AG04450 (cell line): ENCODE measurements around the gene PCYT1A. TPM values are rescaled to one million over a fixed set of nuclear protein-coding genes. Genes with fewer than 3 reads are reported as not detected.
A peak's percentile ranks its signal among the peaks of the same experiment; 100 is the strongest.

Experiments used
- CTCF ChIA-PET: fragments of 300-600, 350-600 bp; formaldehyde crosslinking; extraction: SDS; loops from one replicate; lab custom pipeline; 2022; ENCODE audit warnings: antibody characterized with exemption, inconsistent platforms; lab: Charles Lee
- POLR2A ChIA-PET: fragments of 350-600 bp; formaldehyde crosslinking; extraction: SDS; loops from one replicate; lab custom pipeline; 2021; ENCODE audit warnings: antibody characterized with exemption, inconsistent platforms; lab: Yijun Ruan, JAX
- DNase-seq: peaks from one replicate; pipeline ENCODE4 v3.0.0-alpha.2; 2011; ENCODE audit warnings: low read depth, low spot score
- H3K27ac ChIP-seq: one replicate; pipeline ENCODE4 v1.5.1; 2012; ENCODE audit warnings: low read depth, low read length, control low read depth
- H3K27me3 ChIP-seq: one replicate; pipeline ENCODE4 v1.6.0; 2012; ENCODE audit warnings: low read length; ENCODE audit not compliant: control insufficient read depth, insufficient read depth
- H3K4me3 ChIP-seq: 2 replicates; pipeline ENCODE4 v1.5.1; 2011; ENCODE audit warnings: mild to moderate bottlenecking, low read depth, low read length, control low read depth
- H3K9me3 ChIP-seq: 2 replicates; pipeline ENCODE4 v1.5.1; 2012; ENCODE audit warnings: low read length; ENCODE audit not compliant: control insufficient read depth, insufficient read depth
- polyA minus RNA-seq: library from RNA; depleted of rRNA, polyadenylated mRNA; stranded (reverse); fragments of >200 nt; gene quantifications from 2 replicates; pipeline ENCODE4 v1.2.3, GENCODE V29; 2011; rRNA and poly(A)+ RNA removed
- polyA plus RNA-seq: library from polyadenylated mRNA; depleted of rRNA; stranded (reverse); fragments of >200 nt; gene quantifications from 2 replicates; pipeline ENCODE4 v1.2.3, GENCODE V29; 2011; rRNA removed
- TF ChIP-seq, protein P1 (sequence below): IDR thresholded peaks from 2 replicates; pipeline ENCODE4 v1.5.1; 2011; ENCODE audit warnings: low read depth, low read length, control low read depth, inconsistent platforms

Gene PCYT1A
- polyA plus RNA-seq (71.4 and 76.6 TPM in 2 replicates), polyA minus RNA-seq (144 and 234 TPM in 2 replicates)

DNA sequence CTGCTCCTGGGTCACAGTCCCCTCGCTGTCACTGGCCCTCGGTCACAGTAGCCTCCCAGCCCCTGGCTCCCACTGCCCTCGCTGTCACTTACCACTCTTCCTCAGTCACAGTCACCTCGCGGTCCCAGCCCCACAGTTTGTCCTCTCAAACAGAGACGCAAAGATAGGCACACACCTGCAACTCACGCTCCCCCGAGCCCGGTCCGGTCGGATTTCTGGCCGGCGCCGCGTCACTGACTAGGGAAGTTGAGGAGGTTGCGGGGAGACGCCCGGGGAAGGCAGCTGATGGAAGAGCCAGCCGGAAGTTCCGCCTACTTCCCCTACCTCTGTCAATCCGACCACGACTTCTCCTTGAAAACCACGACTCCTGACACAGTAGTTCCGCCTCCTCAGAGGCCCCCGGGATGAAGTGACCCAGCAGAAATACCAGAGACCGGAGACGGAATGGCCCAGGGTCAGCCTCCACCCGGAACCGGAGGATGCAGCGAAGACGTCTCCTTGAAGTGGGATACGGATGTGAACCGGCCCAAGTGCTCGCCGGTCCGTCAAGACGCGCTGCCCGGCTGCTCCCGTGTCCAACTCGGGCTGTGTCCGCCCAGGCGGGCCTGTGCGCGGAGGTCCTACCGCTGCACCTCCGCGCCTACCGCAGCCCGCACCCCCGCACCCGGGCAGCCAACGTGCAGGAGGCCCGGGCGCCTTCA, at the start of gene PCYT1A:
TSS of gene PCYT1A (minus strand) at position 287 of the 701 bp plus-strand sequence. CDS start 17,195 bp downstream, outside the sequence.
- Histone ChIP-seq H3K27me3 (no peaks in the 10 kb centered on the region), H3K27ac (peak within 1 kb of the TSS; percentile 83), H3K9me3 (no peaks in the 10 kb centered on the region; the same call in 1 of the 2 replicates), H3K4me3 (peak within 1 kb of the TSS; percentile 100)
- TF ChIP-seq, protein P1, sequence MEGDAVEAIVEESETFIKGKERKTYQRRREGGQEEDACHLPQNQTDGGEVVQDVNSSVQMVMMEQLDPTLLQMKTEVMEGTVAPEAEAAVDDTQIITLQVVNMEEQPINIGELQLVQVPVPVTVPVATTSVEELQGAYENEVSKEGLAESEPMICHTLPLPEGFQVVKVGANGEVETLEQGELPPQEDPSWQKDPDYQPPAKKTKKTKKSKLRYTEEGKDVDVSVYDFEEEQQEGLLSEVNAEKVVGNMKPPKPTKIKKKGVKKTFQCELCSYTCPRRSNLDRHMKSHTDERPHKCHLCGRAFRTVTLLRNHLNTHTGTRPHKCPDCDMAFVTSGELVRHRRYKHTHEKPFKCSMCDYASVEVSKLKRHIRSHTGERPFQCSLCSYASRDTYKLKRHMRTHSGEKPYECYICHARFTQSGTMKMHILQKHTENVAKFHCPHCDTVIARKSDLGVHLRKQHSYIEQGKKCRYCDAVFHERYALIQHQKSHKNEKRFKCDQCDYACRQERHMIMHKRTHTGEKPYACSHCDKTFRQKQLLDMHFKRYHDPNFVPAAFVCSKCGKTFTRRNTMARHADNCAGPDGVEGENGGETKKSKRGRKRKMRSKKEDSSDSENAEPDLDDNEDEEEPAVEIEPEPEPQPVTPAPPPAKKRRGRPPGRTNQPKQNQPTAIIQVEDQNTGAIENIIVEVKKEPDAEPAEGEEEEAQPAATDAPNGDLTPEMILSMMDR = no peak
- ChIA-PET POLR2A (interaction anchor here (0.6 to 1.5 kb wide), 3 partner anchors 19 to 178 kb away, joined by 3 to 7 read pairs (median 7); no protein-coding TSS in a partner anchor), CTCF (no interaction called here)
- DNase-seq = peak; percentile 79

GRCh38 chr3:196336319-196337145, 49.0 kb upstream of the PCYT1A start:
- DNase-seq = no peak
- ChIA-PET POLR2A (no interaction called here), CTCF (no interaction called here)
- H3K27me3 ChIP-seq = peaks cover 2% of the 10 kb centered on the region
- H3K4me3 ChIP-seq = no peak overlapping the region
- peaks cover 2% of the 10 kb centered on the region; the same call in 1 of the 2 replicates for H3K9me3 ChIP-seq
- no peak overlapping the region for H3K27ac ChIP-seq
- TF ChIP-seq, protein P1 = no peak

- TF ChIP-seq, protein P1 = no peak
- no peak for DNase-seq
- ChIA-PET POLR2A (no interaction called here), CTCF (no interaction called here)
- Histone ChIP-seq H3K27ac (no peak overlapping the region), H3K27me3 (peaks cover 2% of the 10 kb centered on the region), H3K4me3 (no peak overlapping the region), H3K9me3 (peaks cover 2% of the 10 kb centered on the region; the same call in 1 of the 2 replicates)
Measured at GRCh38 chr3:196335503-196335948, 48.0 kb upstream of the PCYT1A start.

DNA sequence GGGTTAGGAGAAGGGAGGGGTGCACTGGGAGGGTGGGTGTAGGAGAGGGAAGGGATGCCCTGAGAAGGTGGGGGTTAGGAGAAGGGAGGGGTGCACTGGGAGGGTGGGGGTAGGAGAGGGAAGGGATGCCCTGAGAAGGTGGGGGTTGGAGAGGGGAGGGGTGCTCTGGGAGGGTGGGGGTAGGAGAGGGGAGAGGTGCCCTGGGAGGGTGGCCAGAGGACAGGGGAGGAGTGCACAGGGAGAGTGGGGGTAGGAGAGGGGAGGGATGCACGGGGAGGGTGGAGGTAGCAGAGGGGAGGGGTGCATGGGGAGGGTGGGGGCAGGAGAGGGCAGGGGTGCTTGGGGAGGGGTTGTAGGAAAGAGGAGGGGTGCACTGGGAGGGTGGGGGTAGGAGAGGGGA, 47.5 kb upstream of the PCYT1A start:
- no peak for DNase-seq
- no peak overlapping the region for H3K4me3 ChIP-seq
- peaks cover 2% of the 10 kb centered on the region; the same call in 1 of the 2 replicates for H3K9me3 ChIP-seq
- ChIA-PET POLR2A (no interaction called here), CTCF (no interaction called here)
- peaks cover 2% of the 10 kb centered on the region for H3K27me3 ChIP-seq
- no peak overlapping the region for H3K27ac ChIP-seq
- TF ChIP-seq, protein P1 = no peak
